Astrocyte (in vitro differentiated cells and primary cell): ENCODE measurements around the gene GFPT2.

ENCODE experiments used
- CTCF ChIP-seq: IDR thresholded peaks from 2 replicates; pipeline ENCODE4 v1.5.1; 2011; ENCODE audit warnings: low read depth, mild to moderate bottlenecking, inconsistent platforms, low read length, moderate library complexity; ENCODE audit not compliant: insufficient read depth
- EZH2 ChIP-seq: IDR thresholded peaks from 2 replicates; pipeline ENCODE4 v1.6.1; 2012; ENCODE audit warnings: mild to moderate bottlenecking, low read length, inconsistent platforms; ENCODE audit not compliant: insufficient read depth

- TF ChIP-seq CTCF (no peak), EZH2 (no peak)
Observed at GRCh38 chr5:180389252-180390101, 36.3 kb upstream of the GFPT2 start.
